Retinal pigment epithelial cell (primary cell): Measurements from ENCODE around the gene PXN.

Experiments
- DNase-seq: peaks from one replicate; pipeline ENCODE4 v3.0.0-alpha.2; 2010; ENCODE audit warnings: low read depth
- H3K4me3 ChIP-seq: 2 replicates; pipeline ENCODE4 v1.5.1; 2011; ENCODE audit warnings: mild to moderate bottlenecking, low read length, control low read depth, moderate library complexity
- CTCF ChIP-seq: conservative IDR thresholded peaks from 2 replicates; pipeline ENCODE4 v1.5.1; 2011; ENCODE audit warnings: low read depth, low read length, control low read depth, inconsistent platforms

PXN gene

GRCh38 chr12:120266180-120266870, 795 bp upstream of the PXN start:
- H3K4me3 ChIP-seq: no peak overlapping the region
- DNase-seq: no peak
- peak; percentile 1 for TF ChIP-seq CTCF

- TF ChIP-seq CTCF: no peak
- peak overlapping the region; percentile 82 for H3K4me3 ChIP-seq
- no peak for DNase-seq
These were observed 542 bp downstream of the PXN start for GRCh38 chr12:120264904-120265472.

- H3K4me3 ChIP-seq: peak overlapping the region; percentile 82
- DNase-seq: no peak
- no peak for TF ChIP-seq CTCF
These were observed 1.2 kb downstream of the PXN start for GRCh38 chr12:120264086-120264903.

- H3K4me3 ChIP-seq: peak overlapping the region; percentile 82
- TF ChIP-seq CTCF: no peak
These were observed 1.8 kb downstream of the PXN start for GRCh38 chr12:120263748-120264085.

GRCh38 chr12:120262852-120263747, 2.4 kb downstream of the PXN start:
- no peak for TF ChIP-seq CTCF

More at GRCh38 chr12:120263748-120264085, 1.8 kb downstream of the PXN start:
- no peak for DNase-seq

GRCh38 chr12:120261951-120262851, 3.3 kb downstream of the PXN start:
- peak overlapping the region; percentile 82 for H3K4me3 ChIP-seq
- no peak for DNase-seq
- TF ChIP-seq CTCF: no peak

More at GRCh38 chr12:120262852-120263747, 2.4 kb downstream of the PXN start:
- H3K4me3 ChIP-seq: peak overlapping the region; percentile 82
- DNase-seq: no peak
